Stimulated activated CD4-positive, alpha-beta T cell treated with anti-CD3 and anti-CD28 coated beads, TNF-alpha, amount 100 ng/mL, for 24 hours (primary cell): ENCODE measurements around the gene SH2D5.
"Not testable (repeated sequence)": the region's sequence is repeated elsewhere in the genome, so short reads cannot be mapped to it uniquely, and the experiment has no call there.

Experiments
- DNase-seq, 3 experiments: peaks; one replicate each; pipeline ENCODE4 v3.0.0-alpha.2; 2020; ENCODE audit warnings: low read depth in 3 of 3

The SH2D5 gene

GRCh38 chr1:20695515-20695914, 37.0 kb downstream of the SH2D5 start:
- no peak for DNase-seq

- DNase-seq = no peak
These were observed 38.9 kb downstream of the SH2D5 start for GRCh38 chr1:20693623-20694022.

- DNase-seq = no peak
These were observed 40.6 kb downstream of the SH2D5 start for GRCh38 chr1:20691872-20692271.

GRCh38 chr1:20689645-20690056, 42.9 kb downstream of the SH2D5 start:
- no peak for DNase-seq

GRCh38 chr1:20686883-20687725, 45.4 kb downstream of the SH2D5 start:
- no peak for DNase-seq

GRCh38 chr1:20685741-20686140, 46.8 kb downstream of the SH2D5 start:
- DNase-seq = no peak

- DNase-seq = no peak
These were observed 47.3 kb downstream of the SH2D5 start for GRCh38 chr1:20685099-20685662.

- no peak for DNase-seq
These were observed 47.9 kb downstream of the SH2D5 start for GRCh38 chr1:20684651-20685050.

- no peak for DNase-seq
These were observed 48.4 kb downstream of the SH2D5 start for GRCh38 chr1:20684050-20684620.

- DNase-seq = no peak
These were observed 48.9 kb downstream of the SH2D5 start for GRCh38 chr1:20683614-20684013.

- DNase-seq = no peak
These were observed 49.8 kb downstream of the SH2D5 start for GRCh38 chr1:20682571-20683236.

GRCh38 chr1:20681999-20682398, 50.5 kb downstream of the SH2D5 start:
- DNase-seq = no peak

GRCh38 chr1:20680269-20680668, 52.2 kb downstream of the SH2D5 start:
- DNase-seq = no peak

- DNase-seq = no peak
These were observed 53.9 kb downstream of the SH2D5 start for GRCh38 chr1:20678599-20678998.

GRCh38 chr1:20673626-20674025, 58.9 kb downstream of the SH2D5 start:
- not testable (repeated sequence) for DNase-seq

GRCh38 chr1:20672265-20672632, 60.3 kb downstream of the SH2D5 start:
- DNase-seq = no peak

- DNase-seq = no peak
These were observed 61.6 kb downstream of the SH2D5 start for GRCh38 chr1:20670936-20671335.
